ENCODE results near the gene TRPC6.
A peak's percentile ranks its signal among the peaks of the same experiment; 100 is the strongest.

Gene TRPC6

DNA sequence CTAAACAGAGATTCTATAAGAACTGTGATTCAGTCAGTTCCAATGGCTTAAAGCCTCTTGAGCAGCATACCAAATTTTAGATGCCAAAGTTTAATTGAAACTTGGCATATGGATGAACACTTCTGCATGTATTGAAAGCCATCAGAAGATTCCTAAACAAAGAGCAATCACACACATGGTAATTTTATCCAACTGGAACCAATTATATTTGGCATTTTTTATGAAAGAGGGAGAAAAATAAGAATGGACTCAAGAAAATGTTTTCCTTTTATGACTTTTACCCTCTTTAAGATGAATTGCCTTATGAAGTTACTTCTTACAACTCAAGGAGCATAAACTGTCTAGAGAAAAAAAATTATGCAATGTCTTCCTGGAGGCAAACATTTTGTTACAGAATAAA, 7.4 kb downstream of the TRPC6 start:
- DNase-seq (ENCODE audit: low spot score) = no peak
- in situ Hi-C loops (cut with MboI; ENCODE audit: low sequenced_read_pairs, unreplicated experiment) = no loop called here
- TF ChIP-seq, protein P1, sequence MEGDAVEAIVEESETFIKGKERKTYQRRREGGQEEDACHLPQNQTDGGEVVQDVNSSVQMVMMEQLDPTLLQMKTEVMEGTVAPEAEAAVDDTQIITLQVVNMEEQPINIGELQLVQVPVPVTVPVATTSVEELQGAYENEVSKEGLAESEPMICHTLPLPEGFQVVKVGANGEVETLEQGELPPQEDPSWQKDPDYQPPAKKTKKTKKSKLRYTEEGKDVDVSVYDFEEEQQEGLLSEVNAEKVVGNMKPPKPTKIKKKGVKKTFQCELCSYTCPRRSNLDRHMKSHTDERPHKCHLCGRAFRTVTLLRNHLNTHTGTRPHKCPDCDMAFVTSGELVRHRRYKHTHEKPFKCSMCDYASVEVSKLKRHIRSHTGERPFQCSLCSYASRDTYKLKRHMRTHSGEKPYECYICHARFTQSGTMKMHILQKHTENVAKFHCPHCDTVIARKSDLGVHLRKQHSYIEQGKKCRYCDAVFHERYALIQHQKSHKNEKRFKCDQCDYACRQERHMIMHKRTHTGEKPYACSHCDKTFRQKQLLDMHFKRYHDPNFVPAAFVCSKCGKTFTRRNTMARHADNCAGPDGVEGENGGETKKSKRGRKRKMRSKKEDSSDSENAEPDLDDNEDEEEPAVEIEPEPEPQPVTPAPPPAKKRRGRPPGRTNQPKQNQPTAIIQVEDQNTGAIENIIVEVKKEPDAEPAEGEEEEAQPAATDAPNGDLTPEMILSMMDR (IDR thresholded peaks at IDR 0.05; ENCODE audit: borderline replicate concordance, control extremely low read depth, extremely low read depth, insufficient read depth, missing control alignments) = no peak

DNA sequence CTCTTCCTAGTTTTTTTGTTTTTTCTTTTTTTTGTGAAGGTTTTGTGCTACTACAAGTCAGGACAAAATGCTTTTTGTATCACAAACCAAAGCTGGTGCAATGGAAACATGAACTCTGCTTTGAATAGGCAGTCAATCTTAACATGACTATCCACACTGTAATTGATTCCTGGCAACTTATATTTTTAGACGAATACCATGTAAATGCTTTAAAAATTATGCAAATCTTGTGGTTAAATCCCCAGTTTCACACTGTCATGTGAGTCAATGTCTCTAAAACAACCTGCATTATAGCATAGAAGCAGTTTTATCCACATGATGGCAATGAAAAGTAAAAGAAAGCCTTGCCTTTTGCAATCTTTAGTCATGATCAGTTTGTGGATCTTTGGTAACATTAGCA, 8.9 kb downstream of the TRPC6 start:
- DNase-seq (ENCODE audit: low spot score) = no peak
- TF ChIP-seq, protein P1 (IDR thresholded peaks at IDR 0.05; ENCODE audit: borderline replicate concordance, control extremely low read depth, extremely low read depth, insufficient read depth, missing control alignments) = no peak
- in situ Hi-C loops (cut with MboI; ENCODE audit: low sequenced_read_pairs, unreplicated experiment) = no loop called here

DNA sequence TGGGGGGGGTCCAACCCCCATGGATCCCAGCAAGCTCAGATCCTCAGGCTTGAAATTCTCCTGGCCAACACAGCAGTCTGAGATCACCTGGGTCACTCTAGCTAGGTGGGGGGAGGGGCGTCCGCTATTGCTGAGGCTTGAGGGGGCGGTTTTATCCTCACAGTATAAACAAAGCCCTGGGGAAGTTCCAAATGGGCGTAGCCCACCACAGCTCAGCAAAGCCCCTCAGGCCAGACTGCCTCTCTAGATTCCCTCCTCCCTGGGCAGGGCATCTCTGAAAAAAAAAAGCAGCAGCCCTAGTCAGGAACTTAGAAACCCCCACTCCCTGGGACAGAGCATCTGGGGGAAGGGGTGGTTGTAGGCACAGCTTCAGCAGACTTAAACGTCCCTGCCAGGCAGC, 16.7 kb downstream of the TRPC6 start:
- TF ChIP-seq, protein P1 (IDR thresholded peaks at IDR 0.05; ENCODE audit: borderline replicate concordance, control extremely low read depth, extremely low read depth, insufficient read depth, missing control alignments) = no peak
- in situ Hi-C loops (cut with MboI; ENCODE audit: low sequenced_read_pairs, unreplicated experiment) = no loop called here
- DNase-seq (ENCODE audit: low spot score) = no peak

DNA sequence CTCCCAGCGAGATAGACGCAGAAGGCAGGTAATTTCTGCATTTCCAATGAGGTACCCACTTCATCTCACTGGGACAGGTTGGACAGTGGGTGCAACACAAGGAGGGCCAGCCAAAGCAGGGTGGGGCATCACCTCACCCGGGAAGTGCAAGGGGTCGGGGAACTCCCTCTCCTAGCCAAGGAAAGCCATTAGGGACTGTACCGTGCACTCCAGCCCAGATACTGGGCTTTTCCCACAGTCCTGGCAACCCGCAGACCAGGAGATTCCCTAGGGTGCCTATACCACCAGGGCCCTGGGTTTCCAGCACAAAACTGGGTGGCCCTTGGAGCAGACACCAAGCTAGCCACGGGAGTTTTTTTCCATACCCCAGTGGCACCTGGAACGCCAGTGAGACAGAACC, 17.2 kb downstream of the TRPC6 start:
- in situ Hi-C loops (cut with MboI; ENCODE audit: low sequenced_read_pairs, unreplicated experiment) = no loop called here
- DNase-seq (ENCODE audit: low spot score) = no peak
- TF ChIP-seq, protein P1 (IDR thresholded peaks at IDR 0.05; ENCODE audit: borderline replicate concordance, control extremely low read depth, extremely low read depth, insufficient read depth, missing control alignments) = no peak

DNA sequence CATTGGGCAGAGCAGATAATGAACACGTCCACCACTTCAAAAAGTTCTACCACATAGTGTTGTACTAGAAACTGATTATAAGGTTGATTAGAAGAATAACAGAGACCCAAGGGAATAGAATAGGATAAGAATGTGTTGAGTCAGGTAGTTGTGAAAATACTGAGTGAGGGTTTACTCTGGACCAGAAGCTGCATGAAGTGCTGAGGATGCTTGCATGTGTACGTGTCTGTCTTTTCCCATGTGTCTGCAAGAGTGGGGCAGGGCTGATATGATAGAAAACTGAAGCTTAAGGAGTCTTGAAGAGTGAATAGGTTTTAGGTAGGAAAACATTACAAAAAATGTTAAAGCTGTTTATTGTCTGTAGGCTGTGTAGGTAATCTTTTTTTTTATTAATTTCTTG, 20.6 kb downstream of the TRPC6 start:
- in situ Hi-C loops (cut with MboI; ENCODE audit: low sequenced_read_pairs, unreplicated experiment) = no loop called here
- no peak for DNase-seq (ENCODE audit: low spot score)
- TF ChIP-seq, protein P1 (IDR thresholded peaks at IDR 0.05; ENCODE audit: borderline replicate concordance, control extremely low read depth, extremely low read depth, insufficient read depth, missing control alignments) = no peak

DNA sequence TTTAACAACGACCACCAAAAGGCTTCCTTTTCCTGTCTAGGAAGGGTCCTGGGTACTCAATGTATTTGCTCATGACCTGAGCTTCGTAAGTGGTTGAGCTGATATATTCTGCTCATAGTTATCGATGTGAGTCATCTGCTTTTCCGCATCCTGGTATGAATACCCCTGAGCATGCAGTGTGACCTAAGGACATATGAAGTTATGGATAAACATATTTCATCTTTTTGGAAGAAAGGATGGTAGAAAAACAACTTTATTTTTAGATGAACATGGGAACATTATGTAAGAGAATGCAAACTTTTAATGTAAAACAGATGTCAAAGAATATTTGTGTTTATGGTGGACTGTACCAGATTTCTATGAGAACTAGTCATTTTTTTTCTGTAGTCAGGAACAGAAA, 28.4 kb downstream of the TRPC6 start:
- no peak for DNase-seq (ENCODE audit: low spot score)
- TF ChIP-seq, protein P1 (IDR thresholded peaks at IDR 0.05; ENCODE audit: borderline replicate concordance, control extremely low read depth, extremely low read depth, insufficient read depth, missing control alignments) = no peak
- in situ Hi-C loops (cut with MboI; ENCODE audit: low sequenced_read_pairs, unreplicated experiment) = no loop called here

DNA sequence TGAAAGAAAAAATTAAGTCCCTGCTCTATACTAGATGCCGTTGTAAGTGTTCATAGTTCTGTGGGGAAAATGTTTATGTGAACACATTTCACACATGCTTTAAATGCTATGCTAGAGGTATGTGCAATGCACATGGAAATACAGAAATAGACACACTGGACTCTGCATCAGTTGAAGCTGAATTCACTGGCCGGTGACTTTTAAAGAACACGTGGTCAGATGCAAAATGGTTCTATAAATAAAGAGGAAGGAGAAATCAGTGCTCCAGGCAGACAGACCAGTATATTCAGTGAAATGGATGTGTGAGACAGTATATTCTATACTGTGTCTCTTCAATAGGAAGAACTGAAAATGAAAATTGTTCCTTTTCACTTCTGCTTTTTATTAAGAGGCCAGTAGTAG, 29.9 kb downstream of the TRPC6 start:
- TF ChIP-seq, protein P1 (IDR thresholded peaks at IDR 0.05; ENCODE audit: borderline replicate concordance, control extremely low read depth, extremely low read depth, insufficient read depth, missing control alignments) = no peak
- in situ Hi-C loops (cut with MboI; ENCODE audit: low sequenced_read_pairs, unreplicated experiment) = no loop called here
- DNase-seq (ENCODE audit: low spot score) = peak; percentile 22

Measured in GM13976 (cell line).